Gastrocnemius medialis (tissue), 4 donors: Measurements from ENCODE around the gene PPFIA2. TPM values are rescaled to one million over a fixed set of nuclear protein-coding genes. Genes with fewer than 3 reads are reported as not detected.

ENCODE experiments used
- ATAC-seq, 2 donors: fragments of 150-250 bp; one replicate each; pipeline ENCODE4 v1.9.1; 2016
- DNase-seq, 2 donors: peaks; one replicate each; pipeline ENCODE4 v3.0.0-alpha.2; 2019
- H3K27ac ChIP-seq, 4 donors: fragments of 200-600 bp; sonication (generic); 1 replicate in 1 of 4; 2 replicates in 3 of 4; pipeline ENCODE4 v1.5.1; 2016 to 2018; ENCODE audit warnings: mild to moderate bottlenecking in 2 of 4, moderate library complexity in 1 of 4
- H3K27me3 ChIP-seq, 3 donors: fragments of 200-600 bp; sonication (generic) in 2 of 3; 1 replicate in 1 of 3; 2 replicates in 2 of 3; pipeline versions ENCODE4 v1.5.1 to v1.6.0; 2016 to 2019; ENCODE audit warnings: mild to moderate bottlenecking in 1 of 3, moderate library complexity in 1 of 3
- H3K36me3 ChIP-seq, 2 donors: fragments of 200-600 bp; sonication (generic) in 1 of 2; one replicate each; pipeline ENCODE4 v1.5.1; 2017 to 2018
- H3K4me1 ChIP-seq, 2 donors: fragments of 200-600 bp; sonication (generic) in 1 of 2; one replicate each; pipeline ENCODE4 v1.5.1; 2016 to 2017; ENCODE audit warnings: mild to moderate bottlenecking in 2 of 2
- H3K4me3 ChIP-seq, 4 donors: fragments of 200-600 bp; sonication (generic) in 3 of 4; 1 replicate in 1 of 4; 2 replicates in 3 of 4; pipeline ENCODE4 v1.5.1; 2016 to 2019; ENCODE audit warnings: mild to moderate bottlenecking in 2 of 4
- H3K9me3 ChIP-seq, 3 donors: fragments of 200-600 bp; sonication (generic) in 2 of 3; 1 replicate in 1 of 3; 2 replicates in 2 of 3; pipeline ENCODE4 v1.5.1; 2016 to 2019
- POLR2A ChIP-seq, 2 donors: fragments of 450-650 bp; IDR thresholded peaks; one replicate each; pipeline ENCODE4 v1.6.1; 2017; ENCODE audit warnings: antibody characterized with exemption in 2 of 2, mild to moderate bottlenecking in 2 of 2, moderate library complexity in 2 of 2
- in situ Hi-C, 4 donors: fragments of 200-750 bp; cut with MboI; loops; one replicate each; pipeline versions ENCODE4 v1.15.0 to v1.8.0; 2017; ENCODE audit warnings: low sequenced_read_pairs in 4 of 4
- intact Hi-C: fragments of 100-400 bp; cut with DNase I; formaldehyde crosslinking; loops from one replicate; pipeline ENCODE4 v1.15.1; 2023; ENCODE audit warnings: low total_unique reads
- total RNA-seq, 4 donors: library from RNA; depleted of rRNA; stranded (reverse); fragments of >200 nt; gene quantifications; one replicate each; pipeline versions ENCODE4 v1.1.0 to v1.2.3, GENCODE V29; 2016
- TF ChIP-seq, protein P1 (sequence below), 5 experiments: fragments of 450-650 bp in 3 of 5; fragments of 200-600 bp in 2 of 5; sonication (generic) in 2 of 5; IDR thresholded peaks in 4 of 5; conservative IDR thresholded peaks in 1 of 5; 1 replicate in 4 of 5; 2 replicates in 1 of 5; pipeline ENCODE4 v1.5.1; 2016 to 2019; ENCODE audit warnings: antibody characterized with exemption in 5 of 5, mild to moderate bottlenecking in 3 of 5, moderate library complexity in 3 of 5

PPFIA2 gene
- total RNA-seq, 4 donors from 2014 or later: 0.04 TPM; not detected in 3

DNA sequence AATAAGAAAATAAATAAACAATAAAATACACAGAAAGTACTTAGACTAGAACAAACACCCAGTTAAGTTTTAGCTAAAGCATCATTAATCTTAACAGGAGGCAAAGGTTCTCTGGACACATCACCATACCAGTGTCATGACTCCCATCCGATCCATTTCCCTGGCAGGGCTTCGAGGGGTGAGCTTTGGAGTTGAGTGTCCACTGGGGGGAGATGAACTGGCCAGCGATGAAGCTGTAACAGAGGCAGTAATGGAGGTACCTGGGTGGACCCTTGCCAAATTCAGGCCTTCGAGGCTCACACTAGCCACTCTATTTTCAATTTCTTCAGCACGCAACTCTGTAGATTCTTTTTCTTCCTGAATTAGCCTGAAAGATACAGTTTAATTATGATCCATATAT, 411.7 kb downstream of the PPFIA2 start:
- no peak overlapping the region for H3K27ac ChIP-seq
- H3K36me3 ChIP-seq: no peaks in the 10 kb centered on the region
- intact Hi-C loops (no loop called here), in situ Hi-C loops (no loop called here)
- TF ChIP-seq, protein P1, sequence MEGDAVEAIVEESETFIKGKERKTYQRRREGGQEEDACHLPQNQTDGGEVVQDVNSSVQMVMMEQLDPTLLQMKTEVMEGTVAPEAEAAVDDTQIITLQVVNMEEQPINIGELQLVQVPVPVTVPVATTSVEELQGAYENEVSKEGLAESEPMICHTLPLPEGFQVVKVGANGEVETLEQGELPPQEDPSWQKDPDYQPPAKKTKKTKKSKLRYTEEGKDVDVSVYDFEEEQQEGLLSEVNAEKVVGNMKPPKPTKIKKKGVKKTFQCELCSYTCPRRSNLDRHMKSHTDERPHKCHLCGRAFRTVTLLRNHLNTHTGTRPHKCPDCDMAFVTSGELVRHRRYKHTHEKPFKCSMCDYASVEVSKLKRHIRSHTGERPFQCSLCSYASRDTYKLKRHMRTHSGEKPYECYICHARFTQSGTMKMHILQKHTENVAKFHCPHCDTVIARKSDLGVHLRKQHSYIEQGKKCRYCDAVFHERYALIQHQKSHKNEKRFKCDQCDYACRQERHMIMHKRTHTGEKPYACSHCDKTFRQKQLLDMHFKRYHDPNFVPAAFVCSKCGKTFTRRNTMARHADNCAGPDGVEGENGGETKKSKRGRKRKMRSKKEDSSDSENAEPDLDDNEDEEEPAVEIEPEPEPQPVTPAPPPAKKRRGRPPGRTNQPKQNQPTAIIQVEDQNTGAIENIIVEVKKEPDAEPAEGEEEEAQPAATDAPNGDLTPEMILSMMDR (IDR thresholded peaks at IDR 0.05 in 4 of 5, conservative IDR thresholded peaks at IDR 0.05 in 1 of 5): no peak
- no peak for TF ChIP-seq POLR2A (IDR thresholded peaks at IDR 0.05)
- no peak overlapping the region for H3K4me3 ChIP-seq
- no peaks in the 10 kb centered on the region for H3K27me3 ChIP-seq
- no peaks in the 10 kb centered on the region for H3K4me1 ChIP-seq
- no peaks in the 10 kb centered on the region for H3K9me3 ChIP-seq
- no peak for DNase-seq
- no peak for ATAC-seq

GRCh38 chr12:81340910-81341309, 418.2 kb downstream of the PPFIA2 start:
- no peaks in the 10 kb centered on the region for H3K9me3 ChIP-seq
- in situ Hi-C loops: no loop called here
- no peak for TF ChIP-seq POLR2A (IDR thresholded peaks at IDR 0.05)
- TF ChIP-seq, protein P1 (IDR thresholded peaks at IDR 0.05 in 4 of 5, conservative IDR thresholded peaks at IDR 0.05 in 1 of 5): no peak
- no peak overlapping the region for H3K4me3 ChIP-seq
- no peaks in the 10 kb centered on the region for H3K36me3 ChIP-seq
- DNase-seq (no peak), ATAC-seq (no peak)
- no peak overlapping the region for H3K27ac ChIP-seq
- H3K27me3 ChIP-seq: no peaks in the 10 kb centered on the region
- intact Hi-C loops: no loop called here
- no peaks in the 10 kb centered on the region for H3K4me1 ChIP-seq

GRCh38 chr12:81339071-81339470, 420.1 kb downstream of the PPFIA2 start:
- intact Hi-C loops (no loop called here), in situ Hi-C loops (no loop called here)
- TF ChIP-seq, protein P1 (IDR thresholded peaks at IDR 0.05 in 4 of 5, conservative IDR thresholded peaks at IDR 0.05 in 1 of 5): no peak
- no peak for TF ChIP-seq POLR2A (IDR thresholded peaks at IDR 0.05)
- ATAC-seq (no peak), DNase-seq (no peak)
- Histone ChIP-seq H3K9me3 (no peaks in the 10 kb centered on the region), H3K27ac (no peak overlapping the region), H3K4me1 (no peaks in the 10 kb centered on the region), H3K4me3 (no peak overlapping the region), H3K36me3 (no peaks in the 10 kb centered on the region), H3K27me3 (no peaks in the 10 kb centered on the region)

- Histone ChIP-seq H3K36me3 (no peaks in the 10 kb centered on the region), H3K4me1 (no peaks in the 10 kb centered on the region), H3K27ac (no peak overlapping the region), H3K4me3 (no peak overlapping the region), H3K27me3 (no peaks in the 10 kb centered on the region), H3K9me3 (no peaks in the 10 kb centered on the region)
- ATAC-seq (no peak), DNase-seq (no peak)
- intact Hi-C loops (no loop called here), in situ Hi-C loops (no loop called here)
- TF ChIP-seq, protein P1 (IDR thresholded peaks at IDR 0.05 in 4 of 5, conservative IDR thresholded peaks at IDR 0.05 in 1 of 5): no peak
- no peak for TF ChIP-seq POLR2A (IDR thresholded peaks at IDR 0.05)
These were observed 421.3 kb downstream of the PPFIA2 start for GRCh38 chr12:81337886-81338285.

GRCh38 chr12:81333812-81334211, 425.3 kb downstream of the PPFIA2 start:
- no peaks in the 10 kb centered on the region for H3K9me3 ChIP-seq
- no peak overlapping the region for H3K4me3 ChIP-seq
- in situ Hi-C loops (no loop called here), intact Hi-C loops (no loop called here)
- H3K27ac ChIP-seq: no peak overlapping the region
- ATAC-seq (no peak), DNase-seq (no peak)
- no peaks in the 10 kb centered on the region for H3K4me1 ChIP-seq
- no peaks in the 10 kb centered on the region for H3K36me3 ChIP-seq
- TF ChIP-seq POLR2A (IDR thresholded peaks at IDR 0.05): no peak
- TF ChIP-seq, protein P1 (IDR thresholded peaks at IDR 0.05 in 4 of 5, conservative IDR thresholded peaks at IDR 0.05 in 1 of 5): no peak
- H3K27me3 ChIP-seq: no peaks in the 10 kb centered on the region
